ENCODE results near the gene DSCAM. TPM values are rescaled to one million over a fixed set of nuclear protein-coding genes. Genes with fewer than 3 reads are reported as not detected.

Gene DSCAM
- total and polyA plus RNA-seq, 2 experiments from 2014 or later: 0.23 to 0.42 TPM

- no peak overlapping the region for H3K27ac ChIP-seq
- no peaks in the 10 kb centered on the region for H3K4me1 ChIP-seq (ENCODE audit: low read depth)
- no peak for DNase-seq (ENCODE audit: low read depth in 1 of 2, low spot score in 1 of 2)
- H3K27me3 ChIP-seq: no peaks in the 10 kb centered on the region
- H3K36me3 ChIP-seq: no peaks in the 10 kb centered on the region
- TF ChIP-seq CTCF (IDR thresholded peaks at IDR 0.05; ENCODE audit: low read depth, low read length): no peak
- no peaks in the 10 kb centered on the region for H3K9me3 ChIP-seq (ENCODE audit: low read depth)
- H3K4me3 ChIP-seq: no peak overlapping the region
Observed at GRCh38 chr21:39965026-39965425, 881.9 kb downstream of the DSCAM start.

GRCh38 chr21:39961251-39961650 is 885.7 kb downstream of the DSCAM start:
- H3K36me3 ChIP-seq: no peaks in the 10 kb centered on the region
- DNase-seq (ENCODE audit: low read depth in 1 of 2, low spot score in 1 of 2): no peak
- no peak overlapping the region for H3K4me3 ChIP-seq
- no peaks in the 10 kb centered on the region for H3K27me3 ChIP-seq
- no peak for TF ChIP-seq CTCF (IDR thresholded peaks at IDR 0.05; ENCODE audit: low read depth, low read length)
- peaks cover 11% of the 10 kb centered on the region for H3K4me1 ChIP-seq (ENCODE audit: low read depth)
- H3K27ac ChIP-seq: no peak overlapping the region
- H3K9me3 ChIP-seq (ENCODE audit: low read depth): no peaks in the 10 kb centered on the region
